GM19023 (cell line): Measurements from ENCODE around the gene WDR45B.

Experiments used
- ATAC-seq: cut with Tn5 transposase; IDR thresholded peaks from one replicate; pipeline ENCODE4 v1.9.1; 2021; ENCODE audit warnings: mild to moderate bottlenecking, moderate library complexity; ENCODE audit not compliant: unreplicated experiment

WDR45B gene

DNA sequence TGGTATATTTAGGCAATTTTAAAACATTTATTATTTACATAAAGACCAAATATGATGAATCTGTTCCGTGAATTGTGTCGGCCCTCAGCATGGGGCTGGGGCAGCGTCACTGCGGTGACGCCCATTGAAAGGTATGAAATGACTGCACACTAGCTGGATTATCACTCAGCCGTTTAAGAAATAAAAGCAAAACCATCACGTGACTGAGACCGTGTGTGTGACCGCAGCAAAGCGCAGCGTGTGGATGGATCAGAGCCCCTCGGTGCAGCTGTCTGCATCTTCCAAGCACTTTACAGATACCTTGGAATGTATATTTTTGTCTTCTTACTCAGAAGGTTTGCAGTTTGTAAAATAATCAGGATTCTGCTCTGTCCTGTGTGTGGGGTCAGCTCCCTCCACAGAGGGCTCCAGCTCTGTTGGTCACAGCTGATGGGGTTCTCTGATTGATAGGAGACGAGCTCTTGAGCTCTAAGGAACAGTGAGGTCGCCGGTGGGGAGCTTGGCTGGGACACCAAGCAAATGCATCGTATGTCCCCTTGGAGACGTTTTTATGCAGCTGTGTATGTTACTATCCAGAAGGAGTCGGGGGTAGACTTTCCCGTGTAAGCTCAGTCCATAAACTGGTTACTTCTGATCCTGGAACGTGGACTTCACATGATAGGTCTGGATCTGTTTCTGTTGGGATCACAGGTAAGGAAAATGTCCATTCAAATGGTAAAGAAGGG lies 45.1 kb downstream of the WDR45B start:
- no peak for ATAC-seq

DNA sequence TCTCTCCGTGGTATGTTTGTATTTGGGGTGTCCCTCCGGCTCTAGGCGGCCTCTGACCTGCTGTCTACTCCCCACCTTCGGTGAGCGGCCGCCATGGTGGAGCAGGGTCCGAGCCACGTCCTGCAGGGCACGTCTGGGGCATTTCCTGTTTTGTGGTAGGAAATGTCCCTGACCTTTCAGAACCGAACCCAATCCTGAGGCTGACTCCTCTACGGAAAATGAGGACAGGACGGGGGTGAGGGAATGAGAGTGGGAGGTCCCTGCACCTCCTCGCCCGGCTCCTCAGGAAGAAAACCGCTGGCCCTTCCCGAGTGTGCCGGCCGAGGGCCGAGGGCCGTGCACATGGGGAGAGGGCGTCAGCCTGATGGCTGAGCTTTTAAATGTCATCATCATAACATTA lies 45.8 kb downstream of the WDR45B start:
- no peak for ATAC-seq

DNA sequence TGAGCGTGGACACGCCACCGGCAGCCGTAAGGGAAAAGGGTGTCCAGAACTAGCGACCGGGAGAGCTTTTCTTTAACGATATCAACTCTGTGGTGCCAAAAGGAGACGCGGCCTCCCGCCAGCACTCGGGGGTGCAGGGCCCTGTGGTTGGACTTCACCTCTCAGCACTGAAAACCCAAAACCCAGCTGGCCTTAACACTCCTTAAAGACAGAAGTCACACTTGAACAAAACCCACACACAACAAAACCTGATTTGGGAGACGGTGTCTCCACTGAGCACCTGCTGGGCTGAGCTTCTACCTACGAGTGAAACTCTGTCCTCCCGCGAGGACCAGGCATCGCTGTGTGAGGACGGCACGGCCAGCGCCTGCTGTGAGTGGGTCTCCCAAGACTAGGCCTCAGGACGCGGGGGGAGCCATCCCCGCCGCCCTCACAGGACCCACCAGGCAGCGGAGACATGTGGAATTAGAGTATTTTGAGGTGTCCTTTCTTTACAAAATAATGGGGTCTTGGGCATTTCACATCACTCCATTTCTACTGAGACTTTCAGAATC lies 46.7 kb downstream of the WDR45B start:
- ATAC-seq, result no peak

DNA sequence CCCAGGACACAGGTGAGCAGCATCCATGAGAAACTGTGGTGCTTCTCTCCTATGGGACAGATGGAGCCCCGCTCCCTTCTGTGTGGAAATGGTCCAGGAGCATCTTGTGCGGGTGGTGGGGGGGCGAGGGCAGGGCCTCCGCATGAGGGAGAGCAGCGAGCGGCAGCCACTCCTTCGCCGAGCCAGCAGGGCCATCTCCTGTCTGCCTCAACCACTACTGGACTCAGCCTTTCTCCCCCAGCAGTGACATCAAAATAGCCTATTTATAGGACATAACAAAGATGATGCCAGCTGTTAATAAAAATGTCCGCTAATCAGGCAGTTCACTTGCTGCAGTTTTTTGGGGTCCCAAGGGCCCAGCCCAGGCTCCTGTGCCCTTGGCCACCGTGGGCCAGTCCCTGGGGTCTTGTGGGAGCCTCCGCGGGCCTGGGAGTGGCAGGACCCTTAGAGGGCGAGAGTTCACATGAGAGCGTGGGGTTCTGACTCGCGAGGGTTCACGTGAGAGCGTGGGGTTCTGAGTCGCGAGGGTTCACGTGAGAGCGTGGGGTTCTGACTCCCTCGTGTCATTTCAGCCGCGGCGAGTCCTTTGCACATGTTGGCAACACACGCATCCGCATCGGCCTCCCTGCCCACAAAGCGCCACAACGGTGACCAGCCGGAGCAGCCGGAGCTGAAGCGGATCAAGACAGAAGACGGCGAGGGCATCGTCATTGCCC lies 47.4 kb downstream of the WDR45B start:
- ATAC-seq, result no peak

DNA sequence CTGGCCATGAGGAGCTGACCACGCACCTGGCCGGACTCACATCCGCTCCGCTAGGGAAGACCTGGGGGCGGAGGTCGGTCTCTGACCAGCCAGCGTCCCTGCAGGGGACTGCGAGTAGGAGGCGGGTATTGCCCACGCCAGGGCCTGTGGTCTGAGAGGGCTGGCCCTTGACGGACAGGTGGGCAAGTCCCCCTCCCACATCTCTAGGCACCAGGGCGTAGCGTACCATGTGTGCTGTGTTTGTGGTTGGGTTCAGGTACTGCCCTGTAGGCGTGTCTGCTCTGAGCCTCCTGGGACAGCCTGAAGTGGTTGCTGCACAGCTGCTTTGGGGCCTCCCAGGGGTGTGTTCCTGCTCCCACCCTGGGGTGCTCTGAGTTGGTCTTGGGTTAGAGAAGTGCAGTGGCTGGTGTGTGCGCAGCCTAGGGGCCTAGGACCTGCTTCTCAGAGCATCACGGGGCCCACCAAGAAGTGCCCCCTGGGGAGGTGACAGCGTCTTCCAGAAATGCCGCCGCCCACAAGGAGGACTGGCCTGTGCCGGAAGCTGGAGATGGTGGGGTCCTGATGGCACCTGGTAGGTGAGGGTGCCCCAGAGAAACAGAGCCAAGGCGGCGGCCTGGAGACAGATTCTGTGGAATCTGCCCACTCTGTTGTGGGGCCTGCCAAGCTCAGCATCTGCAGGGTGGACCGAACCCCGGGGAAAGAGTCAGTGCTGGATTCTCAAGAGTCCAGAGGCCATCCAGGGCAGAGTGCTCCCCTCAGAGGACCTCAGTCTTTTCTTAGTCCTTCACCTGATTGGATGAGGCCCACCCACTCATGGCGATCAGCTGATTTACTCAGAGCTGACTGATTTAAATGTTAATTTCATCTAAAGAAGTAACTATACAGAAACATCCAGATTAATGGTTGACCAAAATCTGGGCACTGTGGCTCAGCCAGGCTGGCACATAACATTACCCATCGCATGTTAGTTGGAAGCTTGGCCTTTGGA lies 48.3 kb downstream of the WDR45B start:
- no peak for ATAC-seq

DNA sequence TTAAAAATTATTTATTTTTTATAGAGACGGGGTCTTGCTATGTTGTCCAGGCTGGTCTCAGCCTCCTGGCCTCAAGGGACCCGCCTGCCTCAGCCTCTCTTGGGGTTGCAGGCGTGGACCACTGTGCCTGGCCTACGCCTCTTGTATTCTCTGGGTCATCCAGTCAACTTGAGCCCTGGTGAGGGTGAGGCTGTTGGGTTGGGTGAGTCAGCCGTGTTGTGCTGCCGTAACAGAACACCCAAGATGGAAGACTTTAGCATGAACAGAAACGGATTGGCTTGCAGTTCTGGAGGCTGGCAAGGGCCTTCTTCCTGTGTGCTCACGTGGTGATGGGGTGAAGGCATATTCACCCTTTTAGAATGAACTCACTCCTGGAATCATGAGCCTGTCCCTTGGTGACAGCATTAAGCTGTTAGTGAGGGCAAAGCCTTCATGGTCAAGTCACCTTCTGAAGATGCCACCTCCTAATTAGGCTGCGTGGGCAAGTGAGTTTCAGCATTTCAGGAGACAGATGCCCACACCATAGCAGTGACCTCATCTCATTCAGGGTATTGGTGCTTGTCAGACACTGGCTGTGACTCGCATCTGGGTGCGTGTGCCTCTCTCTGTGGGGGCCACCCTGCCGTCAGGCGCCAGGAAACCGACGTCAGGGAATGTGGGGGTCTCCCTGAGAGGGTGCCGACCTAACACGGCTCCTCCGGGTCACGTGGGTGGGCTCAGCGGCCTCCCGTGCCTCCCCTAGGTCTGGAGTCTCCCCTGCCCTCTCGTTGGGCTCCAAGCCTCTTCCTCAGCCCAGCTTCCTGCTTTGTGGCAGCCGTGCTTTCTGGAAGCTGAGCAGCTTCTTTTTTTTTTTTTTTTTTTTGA lies 49.8 kb downstream of the WDR45B start:
- no peak for ATAC-seq

DNA sequence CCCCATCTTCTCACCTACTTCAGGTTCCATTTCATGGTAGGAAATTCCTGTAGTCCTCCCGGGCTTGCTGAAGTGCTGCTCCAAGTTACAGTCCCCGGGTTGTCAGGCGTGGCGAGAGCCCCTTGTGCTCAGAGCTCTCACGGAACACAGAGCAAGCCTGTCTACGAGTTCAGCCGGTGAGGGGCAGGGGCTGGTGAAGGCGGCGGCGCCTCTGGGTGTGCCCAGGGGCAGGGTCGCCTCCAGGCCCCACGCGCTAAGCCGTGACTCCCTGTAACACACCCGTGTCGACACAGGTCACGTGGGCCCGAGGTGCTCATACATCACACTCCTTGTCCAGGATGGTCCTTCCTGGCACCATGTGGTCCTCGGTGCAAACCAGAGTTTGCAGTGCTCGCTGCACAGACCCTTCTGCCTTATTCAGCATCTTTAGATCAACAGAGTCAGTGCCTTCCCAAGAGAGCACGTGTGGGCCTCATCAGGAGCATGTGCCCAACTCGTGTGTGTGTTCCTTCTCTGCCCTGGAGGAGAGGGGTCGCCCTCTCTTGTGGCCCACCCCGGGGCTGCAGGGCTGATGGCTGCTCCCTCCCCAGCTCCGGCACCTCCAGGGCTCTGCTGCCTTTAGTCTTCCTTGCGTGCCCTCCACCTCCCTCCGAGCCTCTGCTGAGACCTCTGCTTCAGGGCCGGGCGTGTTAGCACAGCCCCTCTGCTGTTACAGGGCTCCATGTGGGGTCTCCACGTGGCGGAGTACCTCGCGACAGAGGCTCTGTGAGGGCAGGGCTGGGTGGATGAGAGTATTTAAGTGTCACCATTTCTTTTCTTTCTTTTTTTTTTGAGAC lies 51.2 kb downstream of the WDR45B start:
- no peak for ATAC-seq

DNA sequence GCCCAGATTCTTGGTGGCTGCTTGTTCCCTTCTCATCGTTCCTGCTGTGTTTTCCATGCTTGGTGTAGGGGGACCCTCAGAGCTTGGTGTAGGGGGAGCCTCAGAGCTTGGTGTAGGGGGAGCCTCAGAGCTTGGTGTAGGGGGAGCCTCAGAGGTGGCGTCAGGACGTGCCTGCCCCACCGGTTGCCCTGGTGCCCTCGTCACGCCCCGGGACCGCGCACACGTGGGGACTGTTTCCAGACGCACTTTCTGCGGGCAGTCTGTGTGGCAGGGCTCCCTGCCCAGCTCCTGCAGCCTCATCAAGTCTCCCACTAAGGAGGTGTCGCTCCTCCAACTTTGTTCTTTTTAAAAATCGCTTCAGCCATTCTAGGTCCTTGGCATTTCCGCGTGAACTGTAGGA lies 51.9 kb downstream of the WDR45B start:
- ATAC-seq, result no peak

DNA sequence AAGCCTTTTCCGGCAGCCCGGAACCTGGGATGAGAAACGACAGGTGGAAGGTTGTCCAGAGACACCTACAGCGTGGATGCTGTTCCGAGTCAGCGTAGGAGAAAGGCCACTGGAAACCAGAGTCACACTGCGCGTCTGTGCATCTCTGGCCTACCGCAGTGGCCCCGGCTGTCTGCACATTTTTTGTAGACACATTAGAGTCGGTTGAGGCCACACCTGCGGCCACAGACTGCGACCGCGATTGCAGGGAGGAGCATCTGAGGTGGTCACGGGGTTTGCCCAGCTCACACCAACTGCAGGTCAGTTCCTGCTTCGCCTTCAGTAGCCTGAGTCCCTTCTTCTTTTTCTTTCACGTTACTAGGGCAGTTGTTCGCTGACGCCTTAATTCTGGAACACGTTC lies 52.4 kb downstream of the WDR45B start:
- ATAC-seq, result no peak

DNA sequence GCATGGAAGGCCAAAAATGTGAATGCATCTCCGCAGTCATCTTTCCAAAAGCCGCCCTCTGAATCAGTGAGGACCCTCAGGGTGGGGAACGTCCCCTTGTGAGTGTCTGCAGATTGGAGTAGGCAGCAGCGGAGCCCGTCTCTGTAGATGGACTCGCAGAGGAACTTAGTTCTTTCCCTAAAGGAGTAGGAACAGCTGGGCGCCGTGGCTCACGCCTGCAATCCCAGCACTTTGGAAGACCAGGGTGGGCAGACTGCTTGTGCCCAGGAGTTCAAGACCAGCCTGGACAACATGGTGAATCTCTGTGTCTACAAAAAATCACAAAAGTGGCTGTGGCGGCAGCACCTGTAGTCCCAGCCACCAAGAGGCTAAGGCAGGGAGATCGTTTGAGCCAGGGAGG lies 53.7 kb downstream of the WDR45B start:
- no peak for ATAC-seq

DNA sequence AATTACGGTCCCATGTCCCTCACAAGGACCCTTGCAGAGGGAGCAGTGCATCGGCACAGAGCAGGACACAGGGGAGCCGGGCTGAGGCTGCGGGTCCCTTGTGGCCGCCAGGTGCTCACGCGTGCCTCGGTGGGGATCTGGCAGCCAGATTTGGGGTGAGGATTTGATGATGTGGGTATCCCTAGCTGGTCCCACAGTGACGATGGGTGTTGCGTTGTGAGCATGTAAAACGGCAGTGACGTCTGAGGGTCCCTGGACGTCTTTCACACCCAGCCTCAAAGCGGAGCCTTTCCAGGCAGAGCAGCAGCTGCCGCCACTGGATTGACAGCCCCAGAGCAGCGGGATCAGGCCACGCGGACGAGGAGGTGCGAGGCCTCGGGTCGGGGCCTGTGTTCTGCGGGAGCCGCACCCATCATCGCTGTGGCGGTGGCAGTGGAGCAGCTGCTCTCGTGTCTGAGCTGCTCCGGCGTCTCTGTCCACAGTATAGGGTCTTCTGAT lies 54.6 kb downstream of the WDR45B start:
- ATAC-seq, result no peak

DNA sequence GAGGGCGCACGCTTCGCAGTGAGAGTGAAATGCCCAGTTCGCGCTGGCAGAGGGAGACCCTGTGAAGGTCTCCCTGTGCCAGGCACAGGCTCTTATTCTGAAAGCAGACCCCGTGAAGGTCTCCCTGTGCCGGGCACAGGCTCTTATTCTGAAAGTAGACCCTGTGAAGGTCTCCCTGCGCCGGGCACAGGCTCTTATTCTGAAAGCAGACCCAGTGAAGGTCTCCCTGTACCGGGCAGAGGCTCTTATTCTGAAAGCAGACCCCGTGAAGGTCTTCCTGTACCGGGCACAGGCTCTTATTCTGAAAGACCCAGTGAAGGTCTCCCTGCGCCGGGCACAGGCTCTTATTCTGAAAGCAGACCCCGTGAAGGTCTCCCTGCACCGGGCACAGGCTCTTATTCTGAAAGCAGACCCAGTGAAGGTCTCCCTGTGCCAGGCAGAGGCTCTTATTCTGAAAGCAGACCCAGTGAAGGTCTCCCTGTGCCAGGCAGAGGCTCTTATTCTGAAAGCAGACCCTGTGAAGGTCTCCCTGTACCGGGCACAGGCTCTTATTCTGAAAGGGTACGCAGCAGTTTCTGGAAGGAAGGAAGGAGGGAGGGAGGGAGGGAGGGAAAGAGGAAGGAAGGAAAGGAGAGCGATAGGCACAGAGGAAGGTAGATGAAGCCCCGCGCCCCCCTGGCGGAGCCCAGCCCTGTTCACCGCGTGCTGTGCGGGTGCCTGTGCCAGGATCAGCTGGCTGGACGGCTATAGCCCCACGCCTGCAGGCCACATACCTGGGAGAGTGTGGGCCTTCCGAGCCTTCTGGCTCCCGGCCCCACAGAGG lies 55.3 kb downstream of the WDR45B start:
- no peak for ATAC-seq

DNA sequence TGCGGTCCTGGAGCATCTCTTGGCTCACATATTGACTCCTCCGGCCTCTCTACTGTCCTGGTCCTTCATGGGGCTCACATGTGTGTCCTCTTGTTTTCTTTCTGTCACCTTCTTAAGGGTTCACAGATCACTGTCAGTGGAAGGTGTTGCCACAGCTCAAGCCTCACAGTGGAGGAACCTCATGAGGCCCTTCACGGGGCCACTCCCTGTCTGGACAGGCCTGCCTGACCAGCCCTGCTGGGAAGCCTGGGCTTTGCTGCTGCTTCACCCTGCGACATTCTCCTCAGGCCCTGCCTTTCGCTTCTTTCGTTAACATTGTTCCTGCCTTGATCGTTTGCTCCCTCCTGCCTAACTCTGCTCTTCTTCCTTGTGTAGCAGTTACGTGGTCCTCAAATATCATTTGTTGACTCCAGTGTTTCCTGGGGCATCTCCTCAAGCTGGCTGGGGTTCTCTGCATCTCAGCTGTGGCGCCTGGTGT lies 55.9 kb downstream of the WDR45B start:
- ATAC-seq, result no peak

DNA sequence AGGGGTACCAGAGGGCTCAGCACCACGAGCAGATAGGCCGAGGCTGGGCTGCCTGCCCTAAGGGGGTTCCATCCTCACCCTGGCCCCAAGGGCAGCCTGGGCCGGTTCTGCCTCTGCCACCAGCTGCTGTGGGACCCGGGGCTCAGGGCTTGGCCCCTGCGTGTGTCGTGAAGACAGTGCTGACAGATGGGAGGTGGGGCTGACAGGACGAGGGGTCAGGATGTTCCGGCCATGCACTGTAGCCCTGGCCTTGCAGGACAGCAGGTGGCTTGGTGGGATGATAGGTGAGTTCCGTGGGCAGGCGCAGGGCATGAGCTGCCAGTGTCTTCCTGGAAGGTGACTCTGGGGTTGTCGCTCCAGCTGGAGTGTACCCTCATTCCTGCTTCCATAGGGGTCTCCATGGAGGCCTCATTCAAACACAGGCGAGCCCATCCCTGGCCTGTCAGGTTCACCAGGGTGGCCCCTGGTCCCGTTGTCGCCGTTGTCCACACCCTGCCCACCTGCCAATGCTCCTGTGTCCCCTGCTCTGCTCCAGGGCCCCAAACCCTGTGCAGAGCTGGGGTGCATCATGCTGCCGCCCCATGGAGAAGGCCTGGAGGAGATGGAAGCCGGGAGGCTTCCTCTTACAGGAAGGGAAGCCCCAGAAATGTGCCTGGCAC lies 57.2 kb downstream of the WDR45B start:
- no peak for ATAC-seq

DNA sequence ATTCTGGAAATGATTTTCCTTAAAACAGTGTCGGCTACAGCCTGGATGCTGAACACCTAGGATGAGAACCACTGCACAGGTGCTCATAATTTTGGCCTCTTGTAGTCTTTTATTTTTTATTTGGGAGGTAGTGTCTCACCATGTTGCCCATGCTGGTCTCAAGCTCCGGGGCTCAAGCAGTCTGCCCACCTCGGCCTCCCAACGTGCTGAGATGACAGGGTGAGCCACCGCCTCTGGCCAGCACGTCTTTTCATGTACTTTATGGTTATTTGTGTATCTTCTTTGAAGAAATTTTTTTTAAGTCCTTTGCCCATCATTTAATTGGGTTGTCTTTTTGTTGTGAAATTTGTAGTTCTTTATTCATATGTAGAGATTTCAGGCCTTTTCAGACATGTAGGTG lies 58.0 kb downstream of the WDR45B start:
- no peak for ATAC-seq

DNA sequence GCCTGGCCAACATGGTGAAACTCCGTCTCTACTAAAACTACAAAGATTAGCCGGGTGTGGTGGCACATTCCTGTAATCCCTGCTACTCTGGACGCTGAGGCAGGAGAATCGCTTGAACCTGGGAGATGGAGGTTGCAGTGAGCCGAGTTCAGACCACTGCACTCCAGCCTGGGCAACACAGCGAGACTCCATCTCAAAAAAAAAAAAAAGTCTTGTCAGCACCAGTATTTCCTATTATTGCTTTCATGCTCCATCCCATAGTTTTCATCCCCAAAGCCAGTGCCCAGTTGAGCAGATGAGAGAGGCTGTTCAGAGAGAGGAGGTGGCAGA lies 58.4 kb downstream of the WDR45B start:
- ATAC-seq, result no peak

DNA sequence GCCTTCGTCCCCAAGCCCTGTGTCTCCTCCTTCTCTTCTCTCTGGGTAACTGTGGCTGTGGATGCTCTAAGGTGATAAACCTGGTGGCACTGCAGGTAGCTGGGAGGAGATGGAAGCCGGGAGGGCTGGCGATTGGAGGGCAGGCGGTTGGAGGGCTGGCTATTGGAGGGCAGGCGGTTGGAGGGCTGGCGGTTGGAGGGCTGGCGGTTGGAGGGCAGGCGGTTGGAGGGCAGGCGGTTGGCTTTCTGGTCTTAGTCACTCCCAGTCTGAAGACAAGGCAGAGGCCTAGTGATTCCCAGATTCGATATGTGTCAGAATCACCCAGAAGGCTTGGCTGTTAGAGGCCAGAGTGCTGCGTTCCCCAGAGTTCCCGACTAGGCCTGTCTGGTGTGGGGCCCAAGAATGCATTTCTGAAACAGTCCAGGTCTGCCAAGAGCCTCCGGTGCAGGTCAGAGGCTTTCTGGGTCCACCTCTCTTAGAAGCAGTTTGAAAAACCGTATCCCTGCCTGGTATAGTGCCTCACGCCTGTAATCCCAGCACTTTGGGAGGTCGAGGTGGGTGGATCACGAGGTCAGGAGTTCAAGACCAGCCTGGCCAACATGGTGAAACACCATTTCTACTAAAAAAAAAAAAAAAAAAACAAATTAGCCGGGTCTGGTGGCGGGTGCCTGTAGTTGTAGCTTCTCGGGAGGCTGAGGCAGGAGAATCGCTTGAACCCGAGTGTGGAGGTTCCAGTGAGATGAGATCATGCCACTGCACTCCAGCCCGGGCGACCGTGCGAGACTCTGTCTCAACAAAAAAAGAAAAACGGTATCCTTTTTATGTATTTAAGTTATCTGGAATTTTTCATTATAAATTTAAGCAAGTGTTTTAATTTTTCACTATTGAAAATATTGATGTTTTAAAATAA lies 59.7 kb downstream of the WDR45B start:
- no peak for ATAC-seq
